Stimulated activated CD4-positive, alpha-beta T cell treated with anti-CD3 and anti-CD28 coated beads, Interleukin-2, amount 100 ng/mL, for 24 hours (primary cell): ENCODE measurements around the gene KAT2B.
"Not testable (repeated sequence)": the region's sequence is repeated elsewhere in the genome, so short reads cannot be mapped to it uniquely, and the experiment has no call there.

Experiments
- DNase-seq, 2 donors: peaks; one replicate each; pipeline ENCODE4 v3.0.0-alpha.2; 2020

The KAT2B gene

GRCh38 chr3:20042331-20042730 lies 2.1 kb downstream of the KAT2B start:
- no peak for DNase-seq

GRCh38 chr3:20043396-20043795 lies 3.1 kb downstream of the KAT2B start:
- DNase-seq, result peak; percentile 41 to 57

GRCh38 chr3:20043825-20044224 lies 3.6 kb downstream of the KAT2B start:
- DNase-seq, result no peak

DNA sequence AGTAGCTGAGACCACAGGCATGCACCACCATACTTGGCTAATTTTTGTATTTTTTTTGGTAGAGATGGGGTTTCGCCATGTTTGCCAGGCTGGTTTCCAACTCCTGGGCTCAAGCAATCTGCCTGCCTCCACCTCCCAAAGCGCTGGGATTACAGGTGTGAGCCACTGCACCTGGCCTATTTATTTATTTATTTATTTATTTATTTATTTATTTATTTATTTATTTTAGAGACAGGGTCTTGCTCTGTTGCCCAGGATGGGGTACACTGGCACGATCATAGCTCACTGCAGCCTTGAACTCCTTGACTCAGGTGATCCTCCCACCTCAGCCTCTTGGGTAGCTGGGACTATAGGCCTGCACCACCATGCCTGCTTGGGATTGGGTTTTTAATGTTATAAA lies 4.9 kb downstream of the KAT2B start:
- DNase-seq, result not testable (repeated sequence)

- DNase-seq, result no peak
Observed at GRCh38 chr3:20046556-20046955, 6.3 kb downstream of the KAT2B start.

DNA sequence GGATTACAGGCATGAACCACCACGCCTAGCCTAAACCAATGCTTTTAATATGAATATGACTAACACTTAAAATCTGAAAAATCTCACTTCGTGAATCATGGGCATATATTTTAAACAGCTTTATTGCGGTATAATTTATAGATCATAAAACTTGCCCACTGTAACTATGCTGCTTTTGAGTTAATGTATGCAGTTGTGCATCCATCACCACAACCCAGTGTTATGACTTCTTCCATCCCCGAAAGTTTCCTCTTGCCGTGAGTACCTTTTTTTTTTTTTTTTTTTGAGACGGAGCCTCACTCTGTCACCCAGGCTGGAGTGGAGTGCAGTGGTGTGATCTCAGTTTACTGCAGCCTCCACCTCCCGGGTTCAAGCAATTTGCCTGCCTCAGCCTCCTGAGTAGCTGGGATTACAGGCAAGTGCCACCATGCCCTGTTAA lies 7.1 kb downstream of the KAT2B start:
- DNase-seq, result no peak

DNA sequence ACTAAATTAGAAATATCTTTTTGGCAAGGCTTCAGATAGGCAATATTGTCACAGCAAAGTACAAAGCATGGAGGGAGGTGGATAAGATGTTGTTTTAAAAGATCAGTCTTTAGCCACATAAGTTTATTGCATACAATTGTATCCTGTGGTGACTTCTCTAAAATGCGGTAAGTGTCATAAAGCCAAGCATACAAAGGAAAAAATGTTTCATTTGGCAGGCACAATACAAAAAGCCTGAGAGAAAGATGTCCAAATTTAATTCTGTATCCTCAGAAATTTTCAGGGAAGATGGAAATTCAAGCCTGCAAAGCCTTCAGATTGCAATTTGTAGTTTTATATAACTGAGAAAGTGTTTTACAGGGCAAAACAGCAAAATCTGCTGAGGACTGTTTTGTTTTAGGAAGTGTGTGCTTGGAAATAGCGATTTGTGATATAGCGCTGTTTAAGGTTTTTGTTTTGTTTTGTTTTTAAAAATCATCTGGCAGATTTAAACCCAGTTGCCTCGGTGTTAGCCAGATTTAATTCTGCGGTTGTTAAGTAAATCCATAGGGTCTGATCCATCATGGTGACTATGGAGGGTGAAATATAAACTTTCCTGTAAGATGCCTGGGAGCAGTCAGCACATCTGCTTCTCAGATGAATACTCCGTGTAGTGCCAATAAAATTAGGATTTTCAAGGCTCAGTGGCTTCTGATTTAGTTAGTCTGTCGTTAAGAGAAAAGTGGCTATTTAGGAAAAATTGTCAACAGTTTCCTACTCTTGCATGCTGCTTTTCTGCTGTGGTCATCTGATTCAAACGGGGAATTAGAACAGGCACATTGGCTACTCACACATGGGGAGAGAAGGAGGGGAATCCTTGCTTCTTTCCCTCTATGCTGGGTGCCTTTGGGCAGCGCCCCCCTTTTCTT lies 8.0 kb downstream of the KAT2B start:
- DNase-seq, result no peak

GRCh38 chr3:20051123-20051806 lies 11.0 kb downstream of the KAT2B start:
- no peak for DNase-seq

DNA sequence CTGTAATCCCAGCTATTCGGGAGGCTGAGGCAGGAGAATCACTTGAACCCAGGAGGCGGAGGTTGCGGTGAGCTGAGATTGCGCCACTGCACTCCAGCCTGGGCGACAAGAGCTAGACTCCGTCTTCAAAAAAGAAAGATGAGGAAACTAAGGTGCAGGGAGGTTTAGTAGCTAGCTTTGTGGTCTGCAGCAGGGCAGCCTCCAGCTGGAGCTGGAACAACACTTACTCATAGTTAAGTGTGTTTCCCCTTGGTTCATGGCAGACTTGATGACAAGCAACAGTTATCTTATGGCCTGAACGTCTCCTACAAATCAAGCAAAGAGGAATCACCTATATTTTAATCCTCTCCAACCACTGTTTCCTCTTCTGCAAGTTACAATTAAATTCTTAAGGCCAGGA lies 12.6 kb downstream of the KAT2B start:
- no peak for DNase-seq

- DNase-seq, result peak; percentile 62 to 74
Observed at GRCh38 chr3:20054549-20054987, 14.3 kb downstream of the KAT2B start.

DNA sequence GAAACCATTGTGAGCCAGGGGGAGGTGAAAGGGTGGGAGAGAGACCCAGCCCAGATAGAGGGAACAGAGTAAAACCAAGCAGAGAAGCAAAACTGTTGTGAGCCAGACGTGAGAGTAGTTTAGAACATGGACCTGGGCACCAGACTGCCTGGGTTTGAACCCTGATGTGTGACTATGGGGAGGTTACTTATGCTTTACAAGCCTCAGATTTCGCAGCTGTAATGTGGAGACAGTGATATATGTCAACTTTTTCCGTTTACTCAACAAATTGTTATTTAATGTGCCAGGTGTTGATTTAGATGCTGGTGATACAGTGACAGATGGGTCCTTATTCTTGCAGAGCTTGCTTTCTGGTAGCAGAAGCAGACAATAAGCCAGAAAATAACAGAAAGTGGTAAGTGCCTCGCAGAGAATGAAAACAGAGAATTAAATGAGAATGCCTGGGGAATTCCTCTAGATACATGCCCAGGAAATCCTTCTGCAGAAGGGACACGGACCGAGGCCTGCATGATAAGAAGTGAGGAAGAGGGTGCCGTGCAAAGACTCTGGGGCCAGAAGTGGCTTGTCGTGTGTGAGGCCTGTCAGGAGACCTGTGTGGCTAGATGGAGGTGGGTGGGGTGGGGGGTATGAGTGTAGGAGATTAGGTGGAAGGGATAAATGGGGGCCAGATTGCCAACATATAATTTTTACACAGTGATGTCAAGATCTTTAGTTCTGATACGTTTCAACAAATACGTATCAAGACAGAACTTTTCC lies 15.0 kb downstream of the KAT2B start:
- peak; percentile 39 to 48 for DNase-seq

DNA sequence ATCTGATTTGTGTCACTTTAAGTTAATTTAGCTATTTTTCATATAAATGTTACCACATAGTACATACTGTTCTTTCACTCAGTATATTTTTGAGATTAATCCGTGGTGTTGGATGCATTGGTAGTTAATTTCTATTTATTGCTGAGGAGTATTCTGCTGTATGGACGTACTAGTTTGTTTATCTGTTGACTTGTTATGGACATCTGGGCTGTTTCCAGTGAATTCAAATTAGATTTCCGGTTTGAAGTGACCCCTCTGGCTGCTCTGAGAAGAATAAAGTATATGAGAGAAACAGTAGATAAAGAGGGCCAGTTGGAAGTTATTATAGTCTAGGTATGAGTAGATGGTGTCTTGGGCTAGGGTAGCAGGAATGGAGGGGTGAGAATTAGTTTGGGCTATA lies 15.6 kb downstream of the KAT2B start:
- no peak for DNase-seq

DNA sequence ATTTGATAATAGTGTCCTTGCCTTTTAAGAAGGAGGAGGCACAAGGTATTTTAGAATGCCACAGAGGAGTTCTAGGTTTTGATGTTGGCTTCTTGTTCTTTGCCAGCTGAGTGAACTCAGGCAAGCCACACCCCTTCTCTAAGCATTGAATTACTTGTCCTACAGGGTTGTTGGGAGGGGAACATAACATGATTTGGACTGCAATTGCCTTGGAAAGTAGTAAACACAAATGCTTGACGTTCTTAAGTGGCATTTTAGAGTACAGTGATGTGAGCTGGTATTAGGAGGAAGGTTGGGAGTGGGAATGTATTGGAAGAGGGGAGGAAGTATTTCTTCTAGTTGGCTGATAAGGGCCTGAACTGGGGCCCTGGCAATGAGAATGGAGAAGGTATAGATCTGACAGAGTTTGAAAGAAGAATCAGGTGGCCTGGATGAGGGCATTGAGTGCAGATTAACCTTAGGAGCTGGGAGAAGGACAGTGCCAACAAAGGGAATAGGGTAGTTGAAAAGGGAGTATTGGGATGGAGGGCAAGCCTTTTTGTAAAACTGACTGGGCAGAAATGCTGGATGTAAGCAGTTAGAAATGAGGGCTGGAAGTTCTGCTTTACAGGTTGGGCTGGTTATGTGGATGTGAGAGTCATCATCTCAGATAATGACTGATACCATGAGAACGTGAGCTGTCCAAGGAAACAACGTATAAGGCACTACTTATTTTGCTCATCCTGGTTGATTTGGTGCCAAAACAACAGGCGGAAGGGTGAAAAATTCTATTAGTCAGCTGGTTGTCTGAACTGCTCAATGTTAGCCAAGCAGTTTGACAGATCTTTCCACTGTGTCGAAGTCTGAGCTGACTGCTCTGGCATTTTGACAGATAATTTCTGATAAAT lies 16.7 kb downstream of the KAT2B start:
- DNase-seq, result peak; percentile 14 to 38

GRCh38 chr3:20057612-20058180 lies 17.4 kb downstream of the KAT2B start:
- DNase-seq, result no peak

GRCh38 chr3:20059929-20060328 lies 19.7 kb downstream of the KAT2B start:
- no peak for DNase-seq

GRCh38 chr3:20060974-20061685 lies 20.9 kb downstream of the KAT2B start:
- no peak for DNase-seq

DNA sequence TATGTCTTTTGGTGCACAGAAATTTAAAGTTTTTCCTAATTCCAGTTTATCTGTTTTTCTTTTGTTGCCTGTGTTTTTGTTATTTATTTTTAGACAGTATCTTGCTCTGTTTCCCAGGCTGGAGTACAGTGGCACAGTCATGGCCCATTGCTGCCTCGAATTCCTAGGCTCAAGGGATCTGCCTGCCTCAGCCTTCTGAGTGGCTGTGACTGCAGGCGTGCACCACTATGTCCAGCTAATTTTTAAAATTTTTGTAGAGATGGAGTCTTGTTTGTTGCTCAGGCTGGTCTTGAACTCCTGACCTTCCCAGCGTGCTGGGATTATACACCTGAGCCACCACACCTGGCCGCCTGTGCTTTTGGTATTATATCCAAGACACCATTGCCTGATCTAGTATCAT lies 22.8 kb downstream of the KAT2B start:
- DNase-seq, result no peak

- DNase-seq, result no peak
Observed at GRCh38 chr3:20064387-20064786, 24.1 kb downstream of the KAT2B start.

- no peak for DNase-seq
Observed at GRCh38 chr3:20064796-20065564, 24.7 kb downstream of the KAT2B start.

- no peak for DNase-seq
Observed at GRCh38 chr3:20066079-20066478, 25.8 kb downstream of the KAT2B start.
